HCT116 (cell line): Measurements from ENCODE around the gene SVBP. TPM values are rescaled to one million over a fixed set of nuclear protein-coding genes. Genes with fewer than 3 reads are reported as not detected.

ENCODE experiments used
- ATAC-seq: fragments of 200-7000 bp; cut with Tn5 transposase; 2 replicates; pipeline ENCODE4 v1.9.1; 2020; ENCODE audit warnings: mild to moderate bottlenecking, moderate library complexity
- BruUV-seq: library from RNA; stranded (reverse); fragments of 400-500 nt; replicated peaks from 2 replicates; lab custom pipeline; 2021; lab: Mats Ljungman, UMichigan
- CTCF ChIA-PET: fragments of 300-600 bp; sonication (Branson Sonifier 250); formaldehyde crosslinking; loops from one replicate; lab custom pipeline; 2021; ENCODE audit warnings: antibody characterized with exemption; lab: Charles Lee
- POLR2A ChIA-PET: fragments of 300-600, 350-600 bp; sonication (Branson Sonifier 250); formaldehyde crosslinking; loops from one replicate; lab custom pipeline; 2021; ENCODE audit warnings: antibody characterized with exemption; lab: Charles Lee
- RAD21 ChIA-PET, 2 experiments: fragments of 300-600 bp; sonication (Branson Sonifier 250); formaldehyde crosslinking; loops; one replicate each; lab custom pipeline; 2023; ENCODE audit warnings: low total read pairs in 2 of 2; ENCODE audit not compliant: uncharacterized antibody in 2 of 2, unreplicated experiment in 2 of 2, low non-redundant PET in 1 of 2; lab: Charles Lee
- DNase-seq: peaks from one replicate; pipeline ENCODE4 v3.0.0-alpha.2; 2010; ENCODE audit warnings: low read depth, low spot score
- H2AFZ ChIP-seq: fragments of 200-600 bp; shearing (Covaris generic), sonication (generic); 2 replicates; pipeline ENCODE4 v1.6.1; 2017; ENCODE audit warnings: low read depth, mixed run types, mixed read lengths, antibody characterized with exemption, low read length; ENCODE audit not compliant: poor library complexity, severe bottlenecking
- H3K27ac ChIP-seq: 2 replicates; pipeline ENCODE4 v1.5.1; 2012; ENCODE audit warnings: low read depth, low read length
- H3K27me3 ChIP-seq: fragments of 200-600 bp; sonication (generic); 2 replicates; pipeline ENCODE4 v1.6.1; 2016; ENCODE audit warnings: mixed run types, low read length, mixed read lengths; ENCODE audit not compliant: insufficient read depth
- H3K36me3 ChIP-seq, 2 experiments: fragments of 200-500 bp in 1 of 2; fragments of 200-600 bp in 1 of 2; sonication (Bioruptor generic) in 1 of 2; sonication (generic) in 1 of 2; 2 replicates each; pipeline versions ENCODE4 v1.5.1 to v1.6.1; 2014 to 2016; ENCODE audit warnings: low read length in 2 of 2, inconsistent platforms in 1 of 2, mixed read lengths in 1 of 2, mixed run types in 1 of 2; ENCODE audit not compliant: insufficient read depth in 2 of 2, control insufficient read depth in 1 of 2
- H3K4me1 ChIP-seq, 2 experiments: fragments of 200-600 bp in 1 of 2; sonication (generic) in 1 of 2; 2 replicates each; pipeline versions ENCODE4 v1.5.1 to v1.6.1; 2012 to 2017; ENCODE audit warnings: low read length in 2 of 2, inconsistent platforms in 1 of 2, mild to moderate bottlenecking in 1 of 2, mixed read lengths in 1 of 2, mixed run types in 1 of 2, moderate library complexity in 1 of 2; ENCODE audit not compliant: insufficient read depth in 2 of 2, control insufficient read depth in 1 of 2
- H3K4me2 ChIP-seq: fragments of 200-600 bp; sonication (generic); 2 replicates; pipeline ENCODE4 v1.6.1; 2017; ENCODE audit warnings: mixed run types, low read length, mixed read lengths
- H3K4me3 ChIP-seq, 2 experiments: fragments of 200-600 bp in 1 of 2; sonication (generic) in 1 of 2; replicated peaks in 1 of 2; 2 replicates each; pipeline ENCODE4 v1.5.1; 2011 to 2016; ENCODE audit warnings: low read length in 2 of 2, control low read depth in 1 of 2, low read depth in 1 of 2, mild to moderate bottlenecking in 1 of 2, mixed read lengths in 1 of 2, mixed run types in 1 of 2
- H3K79me2 ChIP-seq: fragments of 200-600 bp; sonication (generic); 2 replicates; pipeline ENCODE4 v1.6.1; 2017; ENCODE audit warnings: mild to moderate bottlenecking, mixed run types, low read length, moderate library complexity, mixed read lengths; ENCODE audit not compliant: insufficient read depth
- H3K9ac ChIP-seq: fragments of 200-600 bp; sonication (generic); 2 replicates; pipeline ENCODE4 v1.6.1; 2016; ENCODE audit warnings: low read length, mixed read lengths
- H3K9me2 ChIP-seq: fragments of 200-600 bp; sonication (generic), shearing (Covaris generic); 2 replicates; pipeline ENCODE4 v1.6.1; 2017; ENCODE audit warnings: mixed run types, mild to moderate bottlenecking, moderate library complexity; ENCODE audit not compliant: insufficient read depth
- H3K9me3 ChIP-seq, 2 experiments: fragments of 200-500 bp in 1 of 2; fragments of 200-600 bp in 1 of 2; sonication (Bioruptor generic) in 1 of 2; sonication (generic) in 1 of 2; 2 replicates each; pipeline ENCODE4 v1.6.1; 2014 to 2017; ENCODE audit warnings: low read length in 2 of 2, mixed read lengths in 2 of 2, inconsistent platforms in 1 of 2, low read depth in 1 of 2, mild to moderate bottlenecking in 1 of 2, mixed run types in 1 of 2, moderate library complexity in 1 of 2; ENCODE audit not compliant: control insufficient read depth in 1 of 2, insufficient read depth in 1 of 2
- H4K20me1 ChIP-seq: fragments of 200-600 bp; sonication (generic), shearing (Covaris generic); 2 replicates; pipeline ENCODE4 v1.6.1; 2017; ENCODE audit warnings: mixed run types, mild to moderate bottlenecking, moderate library complexity; ENCODE audit not compliant: insufficient read depth
- CBX3 ChIP-seq: IDR thresholded peaks from 2 replicates; pipeline ENCODE4 v1.6.1; 2012; ENCODE audit warnings: low read depth
- CTCF ChIP-seq, 3 experiments: fragments of 200-600 bp in 1 of 3; sonication (generic) in 1 of 3; IDR thresholded peaks in 2 of 3; conservative IDR thresholded peaks in 1 of 3; 2 replicates each; pipeline ENCODE4 v1.5.1; 2012 to 2017; ENCODE audit warnings: low read depth in 2 of 3, low read length in 2 of 3, antibody characterized with exemption in 1 of 3, borderline replicate concordance in 1 of 3, control low read depth in 1 of 3, mild to moderate bottlenecking in 1 of 3, mixed read lengths in 1 of 3, mixed run types in 1 of 3, moderate library complexity in 1 of 3; ENCODE audit not compliant: insufficient read depth in 1 of 3
- EGR1 ChIP-seq: IDR thresholded peaks from 2 replicates; pipeline ENCODE4 v1.6.1; 2012; ENCODE audit warnings: low read depth
- ELF1 ChIP-seq: IDR thresholded peaks from 2 replicates; pipeline ENCODE4 v1.6.1; 2012; ENCODE audit warnings: low read depth, borderline replicate concordance
- POLR2AphosphoS5 ChIP-seq: IDR thresholded peaks from 2 replicates; pipeline ENCODE4 v1.6.1; 2011; ENCODE audit warnings: mild to moderate bottlenecking, low read depth, low read length, moderate library complexity
- RAD21 ChIP-seq: IDR thresholded peaks from 2 replicates; pipeline ENCODE4 v1.6.1; 2012; ENCODE audit warnings: low read depth, mild to moderate bottlenecking
- REST ChIP-seq: IDR thresholded peaks from 2 replicates; pipeline ENCODE4 v1.6.1; 2012; ENCODE audit warnings: low read depth
- SP1 ChIP-seq: IDR thresholded peaks from 2 replicates; pipeline ENCODE4 v1.6.1; 2012; ENCODE audit warnings: low read depth
- SRF ChIP-seq: IDR thresholded peaks from 2 replicates; pipeline ENCODE4 v1.6.1; 2012; ENCODE audit warnings: low read depth
- intact Hi-C: fragments of 100-400 bp; cut with micrococcal nuclease; formaldehyde crosslinking; loops from 2 replicates; pipeline ENCODE4 v1.10.0; 2022
- total RNA-seq: library from RNA; stranded (reverse); gene quantifications from one replicate; pipeline ENCODE4 v1.2.1, GENCODE V29; 2021; ENCODE audit not compliant: unreplicated experiment

SVBP gene
- total RNA-seq, 1 experiment from 2014 or later: 14.4 TPM

DNA sequence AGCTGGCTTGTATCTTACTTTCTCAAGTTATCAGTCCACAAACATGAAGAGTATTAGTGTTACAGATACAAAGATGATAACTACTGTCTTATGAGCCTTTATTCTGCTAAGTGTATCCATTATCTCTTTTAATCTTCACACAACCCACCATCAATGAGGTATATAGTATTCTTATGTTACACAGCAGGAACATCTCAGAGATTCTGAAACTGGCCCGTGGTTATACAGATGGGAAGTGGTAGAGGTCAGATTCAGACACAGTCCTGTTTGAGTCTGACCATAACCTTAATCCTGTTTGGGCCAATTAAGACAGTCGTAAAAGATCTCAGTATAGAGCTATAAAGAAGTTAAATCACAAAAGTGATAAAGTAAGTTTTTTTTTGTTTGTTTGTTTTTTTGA lies 37.5 kb downstream of the SVBP start (continued):
- TF ChIP-seq ELF1: no peak
- no peak for TF ChIP-seq REST
- TF ChIP-seq CBX3: no peak
- no peak for TF ChIP-seq RAD21
- TF ChIP-seq EGR1: no peak
- TF ChIP-seq SRF: no peak
- TF ChIP-seq SP1: no peak

GRCh38 chr1:42777852-42778251 lies 39.3 kb downstream of the SVBP start:
- intact Hi-C loops: loop anchor here (1.0 kb wide), 2 partner anchors 135 to 295 kb away; no protein-coding TSS in a partner anchor
- Histone ChIP-seq H3K4me2 (no peak overlapping the region), H3K9me2 (no peaks in the 10 kb centered on the region), H3K9ac (no peak overlapping the region), H3K9me3 (no peaks in the 10 kb centered on the region), H3K4me3 (no peak overlapping the region), H3K27ac (no peak overlapping the region), H2AFZ (no peak overlapping the region), H3K27me3 (no peaks in the 10 kb centered on the region), H3K79me2 (no peaks in the 10 kb centered on the region), H3K4me1 (no peaks in the 10 kb centered on the region), H4K20me1 (no peaks in the 10 kb centered on the region), H3K36me3 (peaks cover 13 to 19% of the 10 kb centered on the region in 2 experiments; a peak in 3 of 4 replicates)
- TF ChIP-seq CTCF (IDR thresholded peaks at IDR 0.05 in 2 of 3, conservative IDR thresholded peaks at IDR 0.05 in 1 of 3; ENCODE audit: borderline replicate concordance in 1 of 3, insufficient read depth in 1 of 3, low read depth in 2 of 3, low read length in 2 of 3) (peak; percentile 61 to 90 (median 76); a peak in 5 of 6 replicates), POLR2AphosphoS5 (no peak), RAD21 (peak; percentile 90)
- RAD21 ChIA-PET: interaction anchor here (0.9 to 3.1 kb wide), 5 partner anchors 38 to 296 kb away, joined by 3 to 14 read pairs (median 6); no protein-coding TSS in a partner anchor
- ATAC-seq: peak; percentile 87
- POLR2A ChIA-PET: interaction anchor here (1.0 to 1.4 kb wide), 2 partner anchors 11 to 296 kb away, joined by 4 to 5 read pairs; partner anchors contain the start of genes C1orf50 and P3H1
- CTCF ChIA-PET: interaction anchor here (0.8 to 7.1 kb wide), 6 partner anchors 11 to 449 kb away, joined by 3 to 96 read pairs (median 6); partner anchors contain the start of genes C1orf50 and P3H1
- BruUV-seq: no TSS peak
- no peak for DNase-seq
